Large intestine (tissue), 3 donors: ENCODE measurements around the gene GARIN5A. TPM values are rescaled to one million over a fixed set of nuclear protein-coding genes. Genes with fewer than 3 reads are reported as not detected.

Experiments used
- DNase-seq, 2 donors: peaks; one replicate each; pipeline versions ENCODE4 v3.0.0 to v3.0.0-alpha.2; 2013
- H3K27ac ChIP-seq: one replicate; pipeline ENCODE4 v1.5.1; 2013; ENCODE audit warnings: low read length
- H3K27me3 ChIP-seq: 2 replicates; pipeline ENCODE4 v1.6.1; 2013; ENCODE audit warnings: low read length; ENCODE audit not compliant: control insufficient read depth, insufficient read depth
- H3K36me3 ChIP-seq: 2 replicates; pipeline ENCODE4 v1.6.1; 2013; ENCODE audit warnings: low read length; ENCODE audit not compliant: control insufficient read depth, insufficient read depth
- H3K4me1 ChIP-seq: one replicate; pipeline ENCODE4 v1.6.1; 2013; ENCODE audit warnings: low read length; ENCODE audit not compliant: control insufficient read depth, insufficient read depth
- H3K4me3 ChIP-seq: one replicate; pipeline ENCODE4 v1.5.1; 2013; ENCODE audit warnings: low read length
- H3K9me3 ChIP-seq: one replicate; pipeline ENCODE4 v1.6.1; 2013; ENCODE audit warnings: mild to moderate bottlenecking, low read depth, low read length, moderate library complexity; ENCODE audit not compliant: control insufficient read depth
- WGBS: methylation state at CpG from one replicate; pipeline ENCODE4 v1.1.5; 2013; ENCODE audit warnings: low lambda C conversion rate; ENCODE audit not compliant: insufficient coverage; 5-methylcytosine and 5-hydroxymethylcytosine counted together
- polyA plus RNA-seq: library from polyadenylated mRNA; unstranded; fragments of 120-200 nt; gene quantifications from one replicate; pipeline ENCODE4 v1.2.1, GENCODE V29; 2013

Gene GARIN5A
- polyA plus RNA-seq, 1 donor = 2.7 TPM

- no peak overlapping the region for H3K4me3 ChIP-seq
- 92% methylated on average over 3 of the region's 30 CpGs for WGBS
- H3K36me3 ChIP-seq = no peaks in the 10 kb centered on the region
- H3K9me3 ChIP-seq = peaks cover 9% of the 10 kb centered on the region
- H3K4me1 ChIP-seq = peaks cover 13% of the 10 kb centered on the region
- no peak overlapping the region for H3K27ac ChIP-seq
- DNase-seq = no peak
- peaks cover 38% of the 10 kb centered on the region for H3K27me3 ChIP-seq
Measured at GRCh38 chr19:50496189-50497021, 19.8 kb upstream of the GARIN5A start.

GRCh38 chr19:50495020-50495531 is 18.4 kb upstream of the GARIN5A start:
- Histone ChIP-seq H3K27ac (no peak overlapping the region), H3K36me3 (no peaks in the 10 kb centered on the region), H3K9me3 (peaks cover 11% of the 10 kb centered on the region), H3K4me1 (peaks cover 6% of the 10 kb centered on the region), H3K4me3 (no peak overlapping the region), H3K27me3 (peaks cover 28% of the 10 kb centered on the region)
- DNase-seq = no peak
- 92% methylated on average over 4 of the region's 5 CpGs for WGBS

GRCh38 chr19:50494186-50495019 is 17.8 kb upstream of the GARIN5A start:
- H3K27me3 ChIP-seq = peaks cover 26% of the 10 kb centered on the region
- no peak for DNase-seq
- no peak overlapping the region for H3K27ac ChIP-seq
- 44% methylated on average over 3 of the region's 7 CpGs for WGBS
- H3K4me3 ChIP-seq = no peak overlapping the region
- H3K36me3 ChIP-seq = no peaks in the 10 kb centered on the region
- H3K9me3 ChIP-seq = peaks cover 4% of the 10 kb centered on the region
- H3K4me1 ChIP-seq = peaks cover 6% of the 10 kb centered on the region

- H3K4me3 ChIP-seq = no peak overlapping the region
- H3K27ac ChIP-seq = no peak overlapping the region
- no peak for DNase-seq
- H3K36me3 ChIP-seq = no peaks in the 10 kb centered on the region
- H3K9me3 ChIP-seq = peaks cover 3% of the 10 kb centered on the region
- H3K27me3 ChIP-seq = peaks cover 32% of the 10 kb centered on the region
- WGBS = no CpG with 5 or more reads among the region's 8 CpGs
- peaks cover 6% of the 10 kb centered on the region for H3K4me1 ChIP-seq
Measured at GRCh38 chr19:50493171-50493570, 16.5 kb upstream of the GARIN5A start.

- H3K9me3 ChIP-seq = peaks cover 3% of the 10 kb centered on the region
- no peaks in the 10 kb centered on the region for H3K36me3 ChIP-seq
- peaks cover 6% of the 10 kb centered on the region for H3K4me1 ChIP-seq
- WGBS = 0% methylated on average over 1 of the region's 12 CpGs
- peak; percentile 33 to 79 for DNase-seq
- H3K4me3 ChIP-seq = no peak overlapping the region
- no peak overlapping the region for H3K27ac ChIP-seq
- H3K27me3 ChIP-seq = peaks cover 28% of the 10 kb centered on the region
Measured at GRCh38 chr19:50492303-50493052, 15.8 kb upstream of the GARIN5A start.

GRCh38 chr19:50490991-50491472 is 14.4 kb upstream of the GARIN5A start:
- Histone ChIP-seq H3K36me3 (no peaks in the 10 kb centered on the region), H3K27me3 (peaks cover 20% of the 10 kb centered on the region), H3K9me3 (peaks cover 8% of the 10 kb centered on the region), H3K4me1 (peaks cover 6% of the 10 kb centered on the region), H3K27ac (no peak overlapping the region), H3K4me3 (no peak overlapping the region)
- no CpG with 5 or more reads among the region's 26 CpGs for WGBS
- no peak for DNase-seq

GRCh38 chr19:50490411-50490811 is 13.8 kb upstream of the GARIN5A start:
- Histone ChIP-seq H3K27ac (no peak overlapping the region), H3K27me3 (peaks cover 20% of the 10 kb centered on the region), H3K4me3 (no peak overlapping the region), H3K4me1 (peaks cover 6% of the 10 kb centered on the region), H3K9me3 (peaks cover 8% of the 10 kb centered on the region), H3K36me3 (no peaks in the 10 kb centered on the region)
- no CpG with 5 or more reads among the region's 18 CpGs for WGBS
- DNase-seq = no peak

GRCh38 chr19:50489461-50490011 is 12.9 kb upstream of the GARIN5A start:
- peaks cover 20% of the 10 kb centered on the region for H3K27me3 ChIP-seq
- DNase-seq = no peak
- 20% methylated on average over 1 of the region's 24 CpGs for WGBS

GRCh38 chr19:50488389-50489194 is 11.9 kb upstream of the GARIN5A start:
- Histone ChIP-seq H3K4me1 (peaks cover 6% of the 10 kb centered on the region), H3K36me3 (no peaks in the 10 kb centered on the region), H3K27ac (no peak overlapping the region), H3K9me3 (peaks cover 8% of the 10 kb centered on the region), H3K4me3 (no peak overlapping the region), H3K27me3 (peaks cover 20% of the 10 kb centered on the region)
- no peak for DNase-seq
- WGBS = 50% methylated on average over 7 of the region's 13 CpGs

More at GRCh38 chr19:50489461-50490011, 12.9 kb upstream of the GARIN5A start:
- peaks cover 8% of the 10 kb centered on the region for H3K9me3 ChIP-seq
- H3K4me3 ChIP-seq = no peak overlapping the region
- peaks cover 6% of the 10 kb centered on the region for H3K4me1 ChIP-seq
- no peaks in the 10 kb centered on the region for H3K36me3 ChIP-seq
- H3K27ac ChIP-seq = no peak overlapping the region
